Left renal pelvis (tissue), 4 donors: ENCODE data around the gene STK32C. TPM values are rescaled to one million over a fixed set of nuclear protein-coding genes. Genes with fewer than 3 reads are reported as not detected.

Experiments
- DNase-seq, 4 donors: peaks; one replicate each; pipeline ENCODE4 v3.0.0-alpha.2; 2013; ENCODE audit warnings: low read depth in 4 of 4, low spot score in 3 of 4
- polyA plus RNA-seq, 4 donors: library from polyadenylated mRNA; unstranded; fragments of 120-200 nt; gene quantifications; one replicate each; pipeline ENCODE4 v1.2.1, GENCODE V29; 2013; ENCODE audit not compliant: insufficient read length in 4 of 4

The STK32C gene
- polyA plus RNA-seq, 4 donors: 6.5 to 15.1 (median 11.5) TPM

DNA sequence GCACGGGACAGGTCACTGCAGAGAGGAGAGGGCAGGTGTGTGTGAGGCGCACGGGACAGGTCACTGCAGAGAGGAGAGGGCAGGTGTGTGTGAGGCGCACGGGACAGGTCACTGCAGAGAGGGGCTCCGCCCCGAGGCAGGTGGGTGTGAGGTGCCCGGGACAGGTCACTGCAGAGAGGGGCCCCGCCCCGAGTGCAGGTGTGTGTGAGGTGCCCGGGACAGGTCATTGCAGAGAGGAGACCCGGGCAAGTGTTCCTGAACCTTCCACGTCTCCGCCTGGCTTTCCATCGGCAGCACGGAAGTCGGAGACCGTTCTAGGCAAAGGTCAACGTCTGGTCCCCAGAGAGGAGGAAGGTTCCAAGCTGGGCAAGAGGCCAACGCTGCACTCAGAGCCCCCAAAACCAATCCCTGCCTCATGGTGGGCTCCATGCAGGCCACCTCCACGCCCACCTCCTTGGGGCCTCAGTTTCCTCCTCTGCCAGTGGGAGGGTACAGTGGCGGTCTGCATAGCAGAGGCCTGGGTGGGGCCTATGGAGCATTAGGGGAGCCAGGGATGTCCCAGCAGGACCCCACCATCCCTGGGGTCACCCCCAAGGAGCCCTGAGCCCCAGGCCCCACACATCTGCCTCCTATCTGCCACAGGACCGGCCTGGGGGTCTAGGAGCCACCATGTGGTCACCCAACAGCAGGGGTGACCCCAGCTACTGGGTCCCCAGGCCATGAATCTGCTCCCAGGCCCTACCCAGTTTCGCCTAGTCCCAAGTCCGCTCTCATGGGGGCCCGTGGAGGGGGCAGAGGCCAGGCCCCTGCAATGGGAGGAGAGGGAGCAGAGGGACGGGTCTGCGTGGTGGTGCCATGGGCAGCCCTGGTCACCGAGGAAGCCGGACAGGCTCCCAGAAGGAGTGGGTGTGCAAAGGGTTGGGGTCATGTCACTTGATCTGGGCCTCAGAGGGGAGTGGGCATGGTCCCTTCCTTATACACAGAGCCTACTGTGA lies 57.0 kb downstream of the STK32C start:
- DNase-seq: no peak

DNA sequence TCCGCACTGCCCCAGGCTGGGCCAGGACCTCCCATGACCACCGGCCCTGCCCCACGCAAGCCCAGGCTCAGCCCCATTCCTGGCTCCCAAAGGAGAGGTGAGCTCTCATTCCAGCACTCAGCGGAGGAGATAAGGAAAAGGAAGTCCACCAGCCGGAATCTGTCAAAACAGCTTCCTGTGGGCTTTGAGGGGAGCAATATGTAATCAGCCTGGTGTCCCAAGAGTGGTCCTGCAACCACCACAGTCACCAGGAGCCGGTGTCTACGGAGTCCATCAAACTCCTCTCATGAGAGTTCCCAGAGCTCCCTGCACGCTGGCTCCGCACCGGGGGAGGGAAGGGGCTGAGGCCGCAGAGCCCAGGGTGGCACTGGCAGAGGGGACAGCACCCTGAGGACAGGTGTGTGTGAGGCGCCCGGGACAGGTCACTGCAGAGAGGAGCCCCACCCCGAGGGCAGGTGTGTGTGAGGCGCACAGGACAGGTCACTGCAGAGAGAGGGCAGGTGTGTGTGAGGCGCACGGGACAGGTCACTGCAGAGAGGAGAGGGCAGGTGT lies 57.9 kb downstream of the STK32C start:
- no peak for DNase-seq

DNA sequence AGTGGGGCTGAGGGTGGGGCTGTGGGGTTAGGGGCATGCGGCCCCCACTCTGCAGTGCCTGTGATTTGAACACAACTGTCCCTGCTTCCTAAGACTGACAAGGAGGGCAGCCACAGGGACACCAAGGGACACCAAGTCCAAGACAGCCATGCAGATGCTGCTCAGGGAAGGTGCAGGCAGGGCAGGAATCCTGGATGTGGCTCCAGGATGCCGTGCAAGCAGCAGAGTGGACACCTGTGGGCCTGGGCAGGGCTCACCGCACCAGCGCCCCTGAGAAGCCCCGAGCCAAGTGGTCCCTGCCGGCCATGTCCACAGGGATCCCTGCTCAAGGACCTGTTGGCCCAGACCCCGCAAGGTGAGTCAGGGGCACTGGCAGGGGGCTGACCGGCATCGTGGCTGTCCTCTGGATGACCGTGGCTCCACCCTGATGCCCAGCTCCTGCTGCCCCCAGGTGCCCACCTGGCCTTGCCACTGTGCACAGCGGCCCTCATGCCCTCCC lies 58.5 kb downstream of the STK32C start:
- DNase-seq: no peak

DNA sequence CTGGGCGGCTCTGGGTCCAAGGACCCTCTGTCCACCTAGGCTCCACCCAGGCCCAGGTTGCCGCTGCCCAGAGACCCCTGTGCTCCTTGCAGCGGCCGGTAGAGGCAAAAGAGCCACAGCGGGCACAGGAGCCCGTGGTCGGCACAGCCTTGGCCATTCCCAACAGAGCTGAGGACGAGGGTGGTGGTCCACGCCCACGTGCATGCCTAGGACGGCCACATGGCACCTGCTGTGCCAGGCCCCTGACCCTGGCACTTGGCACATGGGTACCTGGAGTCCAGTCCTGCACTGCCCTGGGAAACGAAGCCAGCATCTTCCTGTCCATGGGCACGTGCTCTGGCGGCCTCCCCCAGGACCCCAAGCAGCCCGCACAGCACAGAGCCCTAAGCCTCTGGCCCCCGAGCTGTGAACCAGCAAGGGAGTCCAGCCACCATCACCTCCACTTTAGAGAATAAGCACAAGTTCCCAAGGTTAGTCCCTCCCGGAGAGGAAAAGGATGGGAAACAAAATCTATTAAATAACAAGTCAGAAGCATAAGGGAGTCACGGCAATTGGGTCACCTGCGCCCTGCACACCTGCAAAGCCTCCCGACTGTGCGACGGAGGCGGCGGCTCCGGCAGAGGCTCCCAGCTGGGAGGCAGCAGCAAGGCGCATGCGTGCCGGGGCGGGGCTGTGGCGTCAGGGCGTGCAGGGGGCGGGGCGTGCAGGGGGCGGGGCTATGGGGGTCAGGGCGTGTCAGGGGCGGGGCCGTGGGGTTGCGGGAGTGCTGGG lies 59.1 kb downstream of the STK32C start:
- DNase-seq: no peak

DNA sequence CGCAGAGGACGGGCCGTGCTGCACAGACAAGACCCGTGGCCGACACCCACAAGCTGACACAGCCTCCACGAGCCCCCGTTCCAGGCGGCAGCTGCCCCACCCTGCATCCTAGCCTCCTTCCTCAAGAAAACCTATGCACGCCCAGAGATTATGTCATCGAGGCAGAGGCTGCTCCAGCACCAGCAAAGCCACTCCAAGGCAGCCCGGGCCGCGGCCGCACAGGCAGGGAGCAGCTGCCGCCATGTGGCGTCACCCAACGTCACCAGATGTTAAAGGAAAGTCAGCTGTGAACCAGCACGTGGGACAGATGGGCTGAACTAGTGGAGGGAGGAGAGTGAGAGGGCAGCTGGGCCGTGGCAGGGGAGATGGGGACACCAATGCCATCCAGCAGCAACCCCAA lies 59.8 kb downstream of the STK32C start:
- no peak for DNase-seq

DNA sequence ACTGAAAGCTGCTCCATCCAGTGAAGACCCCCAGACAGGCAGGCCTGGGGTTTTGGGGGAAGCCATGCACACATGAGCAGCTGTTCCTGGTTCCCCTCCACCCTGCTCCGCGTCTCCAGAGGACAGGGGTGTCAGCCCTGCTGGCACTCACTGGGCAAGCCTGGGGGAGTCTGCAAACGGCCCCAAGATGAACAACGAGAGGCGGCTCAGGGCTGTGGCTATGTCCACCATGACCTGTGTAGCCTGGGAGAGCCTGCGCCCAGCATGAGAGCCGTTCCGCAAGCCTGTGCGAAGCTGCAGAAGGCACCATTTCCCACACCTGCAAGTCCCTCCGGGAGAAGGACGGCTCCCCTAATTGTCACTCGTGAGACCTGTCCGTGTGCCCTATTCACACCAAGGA lies 61.5 kb downstream of the STK32C start:
- no peak for DNase-seq

DNA sequence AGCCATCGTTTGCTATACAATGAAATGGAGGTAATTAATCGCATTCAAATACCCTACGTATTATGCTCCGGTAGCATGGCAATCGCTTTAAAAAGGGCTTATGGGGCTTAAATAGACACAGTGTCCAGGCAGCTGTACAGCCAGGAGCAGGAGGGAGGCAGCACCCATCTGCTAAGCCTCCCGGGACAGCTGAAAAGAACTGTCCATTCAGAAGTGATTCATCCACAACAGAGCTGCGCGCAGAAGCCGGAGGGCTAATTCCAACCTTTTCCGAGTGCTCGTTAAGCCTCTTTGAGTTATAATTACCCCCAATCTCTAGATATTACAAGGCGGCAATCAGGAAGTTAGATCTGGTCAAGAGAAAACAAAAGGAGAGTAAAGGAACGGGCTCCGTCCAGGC lies 62.7 kb downstream of the STK32C start:
- DNase-seq: no peak

DNA sequence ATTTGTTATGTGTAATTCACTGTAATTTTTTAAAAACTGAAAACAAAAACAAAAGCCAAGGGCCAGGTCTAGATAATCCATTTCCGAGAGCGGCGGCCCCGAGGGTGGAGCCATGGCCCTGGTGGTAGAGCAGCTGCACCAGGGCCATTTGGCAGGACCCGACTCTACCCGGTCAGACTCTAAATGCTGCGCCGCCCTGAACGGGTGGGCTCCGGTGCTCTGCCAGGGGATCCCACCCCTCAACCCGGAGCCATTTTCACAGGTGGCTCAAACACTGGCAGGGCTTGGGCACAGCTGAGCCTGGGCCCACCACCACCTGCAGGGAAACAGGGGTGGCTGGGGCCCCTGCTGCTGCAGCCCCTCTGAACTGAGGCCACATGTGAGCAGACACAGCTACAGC lies 64.1 kb downstream of the STK32C start:
- DNase-seq: no peak

DNA sequence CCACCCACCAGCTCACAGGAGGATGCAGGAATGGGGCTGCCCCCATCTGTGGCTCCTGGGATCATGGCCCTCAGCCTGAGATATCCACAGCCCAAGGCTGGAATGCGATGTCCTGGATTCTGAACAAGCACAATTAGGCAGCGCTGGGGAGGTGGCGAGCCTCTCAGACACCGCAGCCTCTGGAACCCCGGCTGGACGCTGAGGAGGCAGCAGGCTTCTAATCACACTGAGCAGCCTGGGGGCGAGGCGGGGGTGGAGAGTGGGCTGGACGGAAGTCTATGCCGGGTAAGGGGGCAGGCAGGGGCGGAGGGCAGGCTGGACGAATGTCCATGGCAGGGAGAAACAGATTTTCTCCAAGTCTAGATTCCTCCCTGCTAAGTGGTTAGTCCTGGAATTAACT lies 64.6 kb downstream of the STK32C start:
- DNase-seq: no peak

DNA sequence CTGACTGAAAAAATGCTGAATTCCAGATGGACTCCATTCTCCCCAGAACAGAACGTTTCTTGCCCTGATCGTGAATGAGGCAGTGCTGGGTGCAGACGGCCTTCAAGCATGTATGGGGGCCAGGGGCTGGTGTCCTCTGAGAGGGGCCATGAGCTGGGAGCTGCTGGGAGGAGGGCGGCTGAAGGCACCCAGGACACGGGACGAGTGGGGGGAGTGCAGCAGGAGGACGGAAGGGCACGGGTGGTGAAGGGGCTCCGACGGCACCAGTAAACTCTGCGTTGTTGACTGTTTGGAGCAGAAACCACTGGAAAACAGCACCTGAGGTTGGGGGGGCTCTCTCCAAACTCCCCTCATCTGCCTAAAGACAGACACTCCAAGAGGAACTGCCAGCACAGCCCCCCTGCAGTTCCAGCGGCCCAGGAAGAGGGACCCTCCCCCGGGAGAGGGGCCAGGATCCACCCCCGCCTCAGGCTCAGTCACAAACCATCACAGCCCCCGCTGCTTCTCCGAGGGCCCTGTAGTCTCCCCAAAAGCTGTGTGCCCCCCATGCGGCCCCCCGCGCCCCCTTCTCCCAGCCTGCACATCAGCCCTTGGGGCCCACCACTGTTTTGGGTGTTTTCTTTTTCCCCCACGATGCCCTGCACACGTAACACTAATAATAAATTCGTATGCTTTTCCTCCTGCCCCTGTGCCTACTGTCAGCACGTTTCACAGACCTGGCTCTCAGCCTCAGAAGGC lies 65.5 kb downstream of the STK32C start:
- no peak for DNase-seq

DNA sequence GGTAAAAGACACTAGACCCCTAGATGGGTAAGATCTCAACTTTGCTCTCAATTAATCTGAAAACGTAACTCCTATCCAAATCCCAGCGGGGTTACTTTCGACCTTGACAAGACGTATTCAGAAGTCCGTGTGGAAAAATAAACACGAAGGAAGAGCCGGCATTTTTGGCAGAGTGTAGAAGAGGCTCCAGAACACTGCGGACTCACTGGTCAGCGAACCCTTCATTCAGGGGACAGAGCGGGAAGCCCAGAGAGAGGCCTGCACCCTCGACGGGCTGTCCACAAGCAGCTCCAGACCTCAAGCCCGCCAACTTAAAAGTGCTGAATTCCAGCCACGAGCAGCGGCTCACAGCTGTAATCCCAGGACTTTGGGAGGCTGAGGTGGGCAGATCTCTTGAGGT lies 66.3 kb downstream of the STK32C start:
- no peak for DNase-seq

DNA sequence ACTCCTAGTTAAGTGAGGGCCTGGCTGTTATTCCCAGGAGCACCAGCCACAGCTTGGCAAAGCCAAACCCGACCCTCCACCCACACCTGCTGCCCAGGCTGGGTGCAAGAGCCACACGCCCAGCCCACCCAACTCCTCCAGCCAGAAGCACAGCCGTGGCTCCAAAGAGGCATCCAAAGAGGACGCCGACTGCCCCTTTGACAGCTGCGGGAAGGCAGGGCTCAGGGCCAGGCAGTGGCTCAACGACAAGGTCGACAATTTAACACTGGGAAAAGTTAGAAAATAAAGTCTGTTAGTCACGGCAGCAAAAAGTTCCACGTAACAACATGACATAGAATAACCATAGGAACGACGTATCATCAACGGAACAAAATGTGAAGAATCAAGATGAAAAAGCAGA lies 66.7 kb downstream of the STK32C start:
- no peak for DNase-seq

DNA sequence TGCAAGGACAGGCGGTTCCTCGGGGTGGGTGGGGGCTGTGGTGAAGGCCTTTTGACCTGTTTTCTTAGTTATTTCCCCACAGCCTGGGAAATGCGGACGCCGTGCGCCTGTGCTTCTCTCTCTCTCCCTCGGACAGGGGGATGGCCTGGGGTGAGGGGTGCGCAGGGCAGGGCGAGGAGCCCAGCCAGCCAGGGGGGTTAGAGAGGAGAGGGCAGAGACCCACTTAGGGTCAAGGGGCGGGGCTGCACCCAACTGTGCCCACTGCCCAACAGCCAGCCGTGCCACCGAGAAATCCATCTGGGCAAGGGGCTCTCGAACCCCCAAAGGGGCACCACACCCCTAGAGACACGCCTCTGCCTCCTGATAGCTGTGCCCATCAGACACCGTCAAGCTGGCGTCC lies 67.2 kb downstream of the STK32C start:
- no peak for DNase-seq

DNA sequence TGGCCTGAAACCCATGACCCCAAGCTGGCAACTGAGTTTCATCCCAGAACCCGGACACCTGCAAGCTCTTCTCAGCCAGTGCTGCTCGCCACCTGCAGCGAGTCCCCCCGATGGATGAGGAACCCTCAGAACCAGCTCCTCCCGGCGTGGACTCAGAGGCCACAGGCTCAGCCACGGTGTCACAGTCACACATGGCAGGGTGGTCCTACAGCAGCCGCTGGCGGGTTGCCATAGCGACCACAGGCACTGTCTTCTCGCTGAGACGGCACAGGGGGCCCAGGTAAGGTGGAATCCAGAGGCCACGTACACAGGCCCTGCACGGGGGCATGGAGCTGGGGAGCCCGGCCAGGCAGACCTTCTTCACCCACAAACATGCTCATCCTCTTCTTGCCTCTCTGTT lies 67.6 kb downstream of the STK32C start:
- DNase-seq: no peak

DNA sequence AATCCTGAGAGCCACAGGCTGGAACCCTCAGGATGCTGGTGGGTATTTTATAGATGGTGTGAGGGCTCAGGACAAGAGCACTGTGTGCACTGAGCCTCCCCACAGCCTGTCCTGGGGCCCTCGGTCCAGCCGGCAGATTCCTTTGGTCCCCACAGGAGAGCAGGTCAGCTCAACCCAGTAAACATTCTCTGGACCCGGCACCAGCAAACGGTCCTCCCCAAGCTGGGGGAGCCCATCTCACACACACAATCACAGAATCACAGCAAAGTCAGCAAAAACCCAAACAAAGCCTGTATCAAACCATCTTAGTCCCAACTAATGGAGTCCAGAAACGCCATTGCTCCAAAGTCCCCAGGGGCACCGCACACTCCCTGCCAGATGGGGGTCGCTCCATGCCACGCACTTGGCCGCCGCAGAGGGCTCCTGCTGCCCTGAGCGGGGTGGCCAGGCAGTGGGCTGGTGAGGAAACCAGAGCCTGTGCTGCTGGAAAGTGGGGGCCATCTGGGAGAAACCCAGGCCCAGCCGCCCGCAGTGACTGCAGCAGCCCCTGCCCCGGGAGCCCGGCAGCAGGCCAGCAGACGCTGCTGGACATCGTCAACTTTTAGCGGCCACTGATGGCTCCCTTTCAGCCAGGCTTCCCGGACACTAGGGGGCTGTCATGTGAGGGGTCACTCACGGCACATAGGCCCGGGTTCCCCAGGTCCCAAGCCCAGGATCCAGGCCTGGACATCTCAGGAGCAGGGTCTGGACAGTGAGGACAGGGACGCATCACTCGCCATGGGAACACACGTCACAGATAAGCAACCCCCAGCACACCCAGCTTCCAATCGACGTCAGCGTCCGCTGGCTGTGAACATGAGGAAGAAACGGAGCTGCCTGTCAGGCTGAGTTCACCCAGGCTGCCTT lies 68.4 kb downstream of the STK32C start:
- DNase-seq: no peak

DNA sequence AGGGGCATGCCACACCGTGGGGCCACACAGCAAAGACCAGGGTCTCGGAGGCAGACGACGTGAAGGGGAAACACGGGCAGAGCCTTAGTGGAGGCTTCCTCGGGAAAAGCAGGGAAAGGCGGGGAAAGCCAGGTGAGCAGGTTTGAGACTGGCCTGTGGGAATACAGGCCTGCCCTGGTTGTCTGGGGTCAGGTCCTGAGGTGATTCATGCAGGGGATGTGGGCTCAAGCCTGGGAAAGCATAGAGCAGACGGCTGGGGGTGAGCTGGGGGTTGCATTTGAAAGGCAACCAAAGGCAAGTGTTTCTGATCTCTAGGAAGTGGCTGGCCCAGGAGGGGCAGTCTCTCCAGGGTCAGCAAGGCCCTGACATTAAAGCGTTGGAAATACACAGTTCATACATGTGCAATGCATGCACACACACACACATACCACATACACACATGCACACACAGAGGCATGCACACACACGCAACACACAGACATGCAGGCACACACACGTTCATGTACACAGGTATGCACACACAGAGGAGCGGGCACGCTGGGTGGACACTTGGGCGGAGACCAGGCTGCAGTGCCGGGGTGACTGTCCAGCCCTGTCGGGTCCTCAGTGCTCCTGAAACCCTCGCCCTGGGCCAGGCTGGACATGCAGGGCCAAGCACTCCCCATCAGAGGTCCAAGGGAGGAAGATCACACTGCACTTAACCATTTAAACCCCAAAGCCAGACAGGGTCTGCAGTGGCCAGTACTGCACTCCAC lies 69.2 kb downstream of the STK32C start:
- no peak for DNase-seq

DNA sequence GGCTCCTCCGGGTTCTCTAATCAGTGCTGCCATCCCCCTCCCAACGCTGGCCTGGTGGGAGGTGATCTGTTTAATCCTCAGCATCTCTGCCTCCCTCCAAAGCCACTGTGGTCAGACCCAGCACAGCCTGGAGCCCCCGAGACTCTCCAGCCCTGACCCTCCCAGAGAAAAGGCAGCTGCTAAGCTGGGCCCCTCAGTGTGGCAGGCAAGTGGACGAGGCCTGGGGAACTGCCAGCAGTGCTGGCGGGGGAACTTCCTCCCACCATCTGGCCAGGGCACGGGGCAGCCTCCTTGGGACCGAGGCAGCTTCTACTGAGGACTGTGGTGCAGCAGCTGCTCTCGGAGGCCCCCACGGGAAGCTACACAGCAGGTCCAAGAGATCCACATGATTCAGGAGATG lies 69.9 kb downstream of the STK32C start:
- DNase-seq: no peak

DNA sequence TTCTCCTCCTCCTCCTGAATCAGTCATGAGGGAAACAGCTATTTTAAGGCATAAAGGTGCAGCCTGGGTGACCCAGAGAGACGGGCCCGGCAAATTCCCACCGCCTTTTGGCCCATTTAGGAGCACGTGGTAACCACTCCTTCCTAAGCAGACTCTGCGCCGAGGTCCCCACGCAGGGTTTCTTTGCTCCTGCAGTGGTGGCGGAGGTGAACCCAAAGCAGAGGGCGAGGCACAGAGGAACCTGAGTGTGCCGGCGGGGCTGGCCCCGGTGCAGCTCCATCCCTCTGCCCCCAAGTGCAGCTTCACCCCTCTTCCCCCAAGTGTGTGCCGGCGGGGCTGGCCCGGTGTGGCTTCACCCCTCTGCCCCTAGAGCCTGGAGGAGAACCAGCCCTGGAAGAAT lies 70.4 kb downstream of the STK32C start:
- DNase-seq: no peak

DNA sequence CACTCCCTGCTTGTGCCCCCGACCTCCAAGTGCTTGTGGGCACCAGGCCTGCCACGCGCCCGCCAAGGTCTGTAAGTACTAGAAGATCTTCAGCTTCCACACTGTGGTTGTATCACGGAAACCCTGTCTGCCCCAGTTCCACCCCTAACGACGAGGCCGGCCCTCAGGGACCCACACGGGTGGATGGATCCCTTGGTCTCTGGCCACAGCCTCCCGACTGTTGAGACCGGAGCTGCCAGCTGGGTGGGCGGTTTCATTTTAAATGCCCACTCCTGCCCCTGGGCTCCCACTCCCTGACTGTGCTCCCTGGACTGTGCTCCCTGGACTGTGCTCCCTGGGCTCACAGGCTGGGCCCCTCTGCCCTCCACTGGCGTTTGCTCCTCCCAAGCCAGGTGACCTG lies 70.9 kb downstream of the STK32C start:
- no peak for DNase-seq
